ENCODE data around the gene SPRR2F.

Gene SPRR2F

DNA sequence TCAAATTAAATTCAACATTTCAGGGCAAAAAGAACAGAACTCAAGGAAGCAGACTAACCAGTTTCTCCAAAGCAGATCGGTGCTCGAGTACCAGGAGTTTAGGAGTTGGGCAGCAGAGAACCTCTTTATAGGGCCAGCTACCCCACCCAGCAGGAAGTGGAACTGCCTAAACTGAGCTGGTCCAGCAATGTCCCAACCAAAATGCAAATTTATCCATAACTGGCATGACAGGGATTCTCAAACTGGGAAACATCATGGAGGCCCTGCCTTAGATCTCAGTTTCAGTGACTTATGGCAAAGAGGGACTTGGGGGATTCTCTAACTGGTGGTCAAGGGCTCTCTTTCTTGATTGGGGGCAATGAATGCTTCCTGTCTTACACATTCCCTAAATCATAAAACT, 41.8 kb downstream of the SPRR2F start, which contains the start of gene SPRR2B:
SPRR2B (minus strand) TSS at position 101 of the 400 bp plus-strand sequence. CDS start 772 bp downstream, outside the sequence.
- Histone ChIP-seq H3K9me2 (replicated peaks; ENCODE audit: insufficient read depth, low read length) (no peaks in the 10 kb centered on the region), H3K27me3 (ENCODE audit: low read length) (no peaks in the 10 kb centered on the region), H3F3A (ENCODE audit: insufficient read depth) (no peaks in the 10 kb centered on the region), H2AFZ (ENCODE audit: low read depth, low read length, severe bottlenecking) (no peak within 1 kb of the TSS), H3K36me3 (ENCODE audit: low read length) (no peaks in the 10 kb centered on the region), H3K9me3 (ENCODE audit: insufficient read depth, low read length) (no peaks in the 10 kb centered on the region), H3K79me2 (ENCODE audit: insufficient read depth, low read length) (no peaks in the 10 kb centered on the region), H3K4me2 (ENCODE audit: low read depth, low read length, poor library complexity, severe bottlenecking) (no peak within 1 kb of the TSS), H3K9ac (ENCODE audit: low read length) (no peak within 1 kb of the TSS), H4K20me1 (ENCODE audit: low read depth, low read length) (no peaks in the 10 kb centered on the region), H3K27ac (ENCODE audit: low read depth, low read length) (no peak within 1 kb of the TSS), H3K4me3 (ENCODE audit: insufficient read depth, low read length, poor library complexity, severe bottlenecking) (no peak within 1 kb of the TSS)
- TF ChIP-seq, protein P1, sequence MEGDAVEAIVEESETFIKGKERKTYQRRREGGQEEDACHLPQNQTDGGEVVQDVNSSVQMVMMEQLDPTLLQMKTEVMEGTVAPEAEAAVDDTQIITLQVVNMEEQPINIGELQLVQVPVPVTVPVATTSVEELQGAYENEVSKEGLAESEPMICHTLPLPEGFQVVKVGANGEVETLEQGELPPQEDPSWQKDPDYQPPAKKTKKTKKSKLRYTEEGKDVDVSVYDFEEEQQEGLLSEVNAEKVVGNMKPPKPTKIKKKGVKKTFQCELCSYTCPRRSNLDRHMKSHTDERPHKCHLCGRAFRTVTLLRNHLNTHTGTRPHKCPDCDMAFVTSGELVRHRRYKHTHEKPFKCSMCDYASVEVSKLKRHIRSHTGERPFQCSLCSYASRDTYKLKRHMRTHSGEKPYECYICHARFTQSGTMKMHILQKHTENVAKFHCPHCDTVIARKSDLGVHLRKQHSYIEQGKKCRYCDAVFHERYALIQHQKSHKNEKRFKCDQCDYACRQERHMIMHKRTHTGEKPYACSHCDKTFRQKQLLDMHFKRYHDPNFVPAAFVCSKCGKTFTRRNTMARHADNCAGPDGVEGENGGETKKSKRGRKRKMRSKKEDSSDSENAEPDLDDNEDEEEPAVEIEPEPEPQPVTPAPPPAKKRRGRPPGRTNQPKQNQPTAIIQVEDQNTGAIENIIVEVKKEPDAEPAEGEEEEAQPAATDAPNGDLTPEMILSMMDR (IDR thresholded peaks at IDR 0.05; ENCODE audit: insufficient read depth, low read length, poor library complexity, severe bottlenecking) = no peak
- TF ChIP-seq EZH2phosphoT487 (conservative IDR thresholded peaks at IDR 0.05; ENCODE audit: low read length) = no peak

DNA sequence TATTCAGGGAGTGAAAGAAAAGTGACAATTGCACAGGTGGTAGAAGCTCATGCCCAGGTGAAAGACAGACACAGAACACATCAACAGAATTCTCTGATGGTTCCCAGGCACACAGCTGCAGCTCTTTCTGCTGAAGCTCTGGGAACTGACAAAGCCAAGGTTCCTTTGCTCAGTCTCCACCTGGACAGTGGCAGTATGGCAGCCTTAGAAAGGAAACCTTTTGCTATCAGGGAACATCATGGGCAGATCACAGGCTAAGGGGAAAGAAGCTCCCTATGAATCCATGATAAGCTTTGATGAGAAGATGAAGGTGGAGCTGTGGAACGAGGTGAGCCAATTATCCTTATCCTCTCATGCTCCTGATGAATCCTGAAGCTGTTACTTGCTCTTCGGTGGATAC, 43.1 kb downstream of the SPRR2F start:
- TF ChIP-seq EZH2phosphoT487 (conservative IDR thresholded peaks at IDR 0.05; ENCODE audit: low read length) = no peak
- TF ChIP-seq, protein P1 (IDR thresholded peaks at IDR 0.05; ENCODE audit: insufficient read depth, low read length, poor library complexity, severe bottlenecking) = no peak
- Histone ChIP-seq H3K4me3 (ENCODE audit: insufficient read depth, low read length, poor library complexity, severe bottlenecking) (no peak overlapping the region), H3F3A (ENCODE audit: insufficient read depth) (no peaks in the 10 kb centered on the region), H3K9me3 (ENCODE audit: insufficient read depth, low read length) (no peaks in the 10 kb centered on the region), H3K27ac (ENCODE audit: low read depth, low read length) (no peak overlapping the region), H3K27me3 (ENCODE audit: low read length) (no peaks in the 10 kb centered on the region), H3K9ac (ENCODE audit: low read length) (no peak overlapping the region), H3K36me3 (ENCODE audit: low read length) (no peaks in the 10 kb centered on the region), H3K4me2 (ENCODE audit: low read depth, low read length, poor library complexity, severe bottlenecking) (no peak overlapping the region), H3K79me2 (ENCODE audit: insufficient read depth, low read length) (no peaks in the 10 kb centered on the region), H2AFZ (ENCODE audit: low read depth, low read length, severe bottlenecking) (no peak overlapping the region), H4K20me1 (ENCODE audit: low read depth, low read length) (no peaks in the 10 kb centered on the region), H3K9me2 (replicated peaks; ENCODE audit: insufficient read depth, low read length) (no peaks in the 10 kb centered on the region)
